Measurements from ENCODE around the gene CDX1.
"Not testable (repeated sequence)": the region's sequence is repeated elsewhere in the genome, so short reads cannot be mapped to it uniquely, and the experiment has no call there.

CDX1 gene

GRCh38 chr5:150210644-150211043 lies 44.1 kb downstream of the CDX1 start:
- no peak for DNase-seq

- DNase-seq = no peak
These were observed 44.8 kb downstream of the CDX1 start for GRCh38 chr5:150211156-150212030.

- DNase-seq = no peak
These were observed 47.0 kb downstream of the CDX1 start for GRCh38 chr5:150213530-150213929.

GRCh38 chr5:150214289-150214688 lies 47.7 kb downstream of the CDX1 start:
- DNase-seq = no peak

- no peak for DNase-seq
These were observed 49.7 kb downstream of the CDX1 start for GRCh38 chr5:150215979-150216944.

GRCh38 chr5:150217038-150217437 lies 50.5 kb downstream of the CDX1 start:
- no peak for DNase-seq

GRCh38 chr5:150217873-150218692 lies 51.5 kb downstream of the CDX1 start:
- peak; percentile 52 to 68 (median 58) for DNase-seq

GRCh38 chr5:150218693-150219035 lies 52.1 kb downstream of the CDX1 start:
- DNase-seq = no peak

- no peak for DNase-seq
These were observed 52.6 kb downstream of the CDX1 start for GRCh38 chr5:150219142-150219541.

GRCh38 chr5:150219861-150220260 lies 53.3 kb downstream of the CDX1 start:
- DNase-seq = no peak

GRCh38 chr5:150221471-150221870 lies 54.9 kb downstream of the CDX1 start:
- no peak for DNase-seq

- no peak for DNase-seq
These were observed 56.3 kb downstream of the CDX1 start for GRCh38 chr5:150222906-150223305.

GRCh38 chr5:150223474-150223873 lies 56.9 kb downstream of the CDX1 start:
- DNase-seq = no peak

GRCh38 chr5:150224483-150225027 lies 58.0 kb downstream of the CDX1 start:
- DNase-seq = no peak

GRCh38 chr5:150227036-150227435 lies 60.5 kb downstream of the CDX1 start:
- no peak for DNase-seq

GRCh38 chr5:150227606-150228273 lies 61.2 kb downstream of the CDX1 start:
- DNase-seq = no peak

GRCh38 chr5:150229571-150229970 lies 63.0 kb downstream of the CDX1 start:
- no peak for DNase-seq

- DNase-seq = no peak
These were observed 64.3 kb downstream of the CDX1 start for GRCh38 chr5:150230842-150231241.

GRCh38 chr5:150233706-150234105 lies 67.1 kb downstream of the CDX1 start:
- DNase-seq = not testable (repeated sequence)

Data from activated CD4-positive, CD25-positive, alpha-beta regulatory T cell (primary cell).